GM10266 (cell line): Measurements from ENCODE around the gene AKAP13.
A peak's percentile ranks its signal among the peaks of the same experiment; 100 is the strongest.

Source experiments
- DNase-seq: peaks from one replicate; pipeline ENCODE4 v3.0.0; 2012; ENCODE audit errors: extremely low spot score
- CTCF ChIP-seq: IDR thresholded peaks from 2 replicates; pipeline ENCODE4 v1.5.1; 2012; ENCODE audit warnings: mild to moderate bottlenecking, low read depth; ENCODE audit not compliant: control insufficient read depth, insufficient read depth; ENCODE audit errors: missing control alignments

AKAP13 gene

DNA sequence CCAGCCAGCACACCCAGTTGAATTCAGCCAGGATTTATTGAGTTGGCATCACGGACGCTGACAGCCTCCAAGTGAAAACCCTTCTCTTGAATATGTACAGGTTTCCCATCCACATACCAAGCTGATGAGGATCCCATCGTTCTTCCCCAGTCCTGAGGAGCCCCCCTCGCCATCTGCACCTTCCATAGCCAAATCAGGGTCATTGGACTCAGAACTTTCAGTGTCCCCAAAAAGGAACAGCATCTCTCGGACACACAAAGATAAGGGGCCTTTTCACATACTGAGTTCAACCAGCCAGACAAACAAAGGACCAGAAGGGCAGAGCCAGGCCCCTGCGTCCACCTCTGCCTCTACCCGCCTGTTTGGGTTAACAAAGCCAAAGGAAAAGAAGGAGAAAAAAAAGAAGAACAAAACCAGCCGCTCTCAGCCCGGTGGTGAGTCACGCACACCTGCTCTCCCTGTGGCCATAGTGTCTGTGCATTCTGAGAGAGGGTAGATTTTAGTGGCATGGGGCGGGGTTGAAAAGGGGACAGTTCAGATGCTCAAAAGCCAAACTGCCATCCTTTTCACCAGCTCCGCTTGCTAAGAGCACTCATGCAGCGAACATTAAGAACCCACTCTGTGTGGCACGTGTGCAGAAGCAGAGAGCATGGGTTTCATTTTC lies 363.1 kb downstream of the AKAP13 start:
- TF ChIP-seq CTCF, result no peak
- DNase-seq, result no peak

- peak; percentile 4 for DNase-seq
- no peak for TF ChIP-seq CTCF
Measured at GRCh38 chr15:85744579-85744978, 364.2 kb downstream of the AKAP13 start.

- DNase-seq, result peak; percentile 3
- no peak for TF ChIP-seq CTCF
Measured at GRCh38 chr15:85745023-85745422, 364.6 kb downstream of the AKAP13 start.

DNA sequence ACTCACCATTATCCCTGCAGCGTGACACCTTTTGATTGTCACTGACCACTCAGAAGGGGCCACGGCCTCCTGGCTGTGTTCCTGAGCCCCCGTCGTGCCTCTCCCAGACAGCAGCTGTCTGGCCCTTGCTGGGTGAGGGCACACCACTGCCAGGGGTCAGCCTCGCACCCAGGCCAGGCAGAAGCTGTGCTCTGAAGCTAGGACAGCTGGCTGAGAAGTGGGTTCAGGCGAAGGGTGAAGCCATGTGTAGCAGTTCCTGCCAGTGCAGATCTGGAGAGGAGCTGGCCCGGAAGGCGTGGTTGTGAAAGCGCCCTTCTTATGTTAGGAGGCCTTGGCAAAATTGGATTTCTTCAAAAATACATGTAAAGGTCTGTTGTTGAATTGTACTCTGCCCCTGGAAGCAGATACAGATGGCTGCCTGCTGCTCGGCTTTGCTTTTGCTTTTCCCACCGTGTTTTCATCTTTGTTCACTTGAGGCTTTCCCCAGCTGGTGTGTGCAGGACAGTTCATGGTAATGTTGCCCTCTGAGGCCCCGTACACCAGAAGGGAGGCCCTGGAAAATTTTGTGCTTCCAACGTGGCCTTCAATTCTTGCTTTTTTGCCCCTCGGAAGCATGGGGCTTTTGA lies 365.2 kb downstream of the AKAP13 start:
- DNase-seq, result no peak
- TF ChIP-seq CTCF, result no peak

GRCh38 chr15:85746641-85747040 lies 366.2 kb downstream of the AKAP13 start:
- no peak for TF ChIP-seq CTCF
- no peak for DNase-seq

DNA sequence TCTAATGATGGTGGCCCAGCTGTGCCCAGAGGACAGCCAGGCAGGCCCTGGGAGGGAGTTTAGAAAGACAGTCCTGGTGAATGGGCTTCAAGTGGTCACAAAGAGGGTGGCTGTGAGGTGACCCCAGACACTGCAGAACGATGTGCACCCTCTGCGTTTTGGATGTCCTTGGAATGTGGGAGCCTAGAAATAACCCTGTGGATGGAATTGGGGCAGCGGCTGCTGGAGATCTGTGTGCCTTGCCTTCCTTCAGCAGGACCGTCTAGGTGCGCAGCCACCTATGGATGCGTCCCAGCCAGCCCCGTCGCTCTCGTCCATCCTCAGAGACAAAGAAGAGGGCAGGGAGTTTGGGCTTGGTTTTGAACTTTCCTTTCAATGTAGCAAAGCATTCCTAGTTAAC lies 367.8 kb downstream of the AKAP13 start:
- DNase-seq, result no peak
- TF ChIP-seq CTCF, result no peak

DNA sequence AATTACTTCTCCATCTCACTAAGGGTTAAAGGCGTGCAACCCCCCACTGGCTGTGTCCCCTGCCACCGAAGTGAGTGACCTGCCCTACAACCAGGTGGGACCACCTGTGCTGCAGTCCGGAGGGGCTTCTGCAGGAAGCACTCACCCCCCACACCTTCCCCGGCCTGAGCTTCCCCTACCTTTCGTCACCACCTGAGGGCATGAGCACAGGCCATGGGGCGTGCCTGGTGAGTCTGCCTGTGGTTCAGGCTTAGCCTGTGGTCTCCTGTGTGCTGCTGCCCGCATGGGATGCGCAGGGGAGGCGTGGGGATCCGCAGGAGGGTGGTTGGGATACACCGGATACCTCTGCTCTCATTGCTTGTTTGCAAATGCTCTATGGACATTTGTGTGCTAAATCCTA lies 368.3 kb downstream of the AKAP13 start:
- DNase-seq, result no peak
- no peak for TF ChIP-seq CTCF
